GM12878 (cell line): ENCODE data around the gene ANXA9. TPM values are rescaled to one million over a fixed set of nuclear protein-coding genes. Genes with fewer than 3 reads are reported as not detected.

Experiments
- HSF1 ChIP-seq: fragments of 150-350 bp; IDR thresholded peaks from 2 replicates; pipeline ENCODE4 v1.6.1; 2014; ENCODE audit warnings: mild to moderate bottlenecking, low read depth, low read length
- IKZF2 ChIP-seq, 2 experiments: fragments of 450-650 bp; IDR thresholded peaks; 2 replicates each; pipeline ENCODE4 v1.6.1; 2017; ENCODE audit warnings: mild to moderate bottlenecking in 2 of 2, moderate library complexity in 2 of 2
- SPI1 ChIP-seq: IDR thresholded peaks from 2 replicates; pipeline ENCODE4 v1.6.1; 2011; ENCODE audit warnings: low read depth, mild to moderate bottlenecking, low read length, moderate library complexity, borderline replicate concordance; ENCODE audit not compliant: insufficient read depth
- ZNF592 ChIP-seq: fragments of 450-650 bp; IDR thresholded peaks from 2 replicates; pipeline ENCODE4 v1.6.1; 2017; ENCODE audit warnings: mild to moderate bottlenecking, moderate library complexity
- polyA plus RNA-seq, 11 experiments: library from polyadenylated mRNA; depleted of rRNA in 4 of 11; unstranded in 6 of 11; stranded (reverse) in 5 of 11; fragments of >200 nt; fragmentation: Nextera tagmentation in 4 of 11; fragmentation: Illumina TruSeq in 1 of 11; extraction: Ambion mirVana in 4 of 11; extraction: Trizol in 1 of 11; gene quantifications; 1 replicate in 1 of 11; 2 replicates in 10 of 11; pipeline versions ENCODE4 v1.2.1 to v1.2.3, GENCODE V29; 2011 to 2016; ENCODE audit warnings: inconsistent platforms in 2 of 11, missing spikeins in 2 of 11, low read depth in 1 of 11
- total RNA-seq, 4 experiments: library from RNA; depleted of rRNA in 3 of 4; stranded (reverse); fragments of >200 nt in 3 of 4; fragmentation: Illumina TruSeq in 1 of 4; extraction: Trizol in 1 of 4; gene quantifications; 2 replicates each; pipeline versions ENCODE4 v1.2.1 to v1.2.3, GENCODE V29; 2013 to 2021
- TF ChIP-seq, protein P1 (sequence below): fragments of 450-650 bp; IDR thresholded peaks from 2 replicates; pipeline ENCODE4 v1.6.1; 2017; ENCODE audit warnings: low read depth, mild to moderate bottlenecking, moderate library complexity
- TF ChIP-seq, protein P2 (sequence below): fragments of 450-650 bp; formaldehyde crosslinking; IDR thresholded peaks from 2 replicates; pipeline ENCODE4 v1.4.0; 2022; ENCODE audit warnings: mild to moderate bottlenecking, moderate library complexity
- TF ChIP-seq, protein P3 (sequence below): fragments of 450-650 bp; IDR thresholded peaks from 2 replicates; pipeline ENCODE4 v1.6.1; 2017; ENCODE audit warnings: mild to moderate bottlenecking
- TF ChIP-seq, protein P4 (sequence below): IDR thresholded peaks from 2 replicates; pipeline ENCODE4 v1.6.1; 2012; ENCODE audit warnings: low read depth, low read length, improper control_type of control experiment
- TF ChIP-seq, protein P5 (sequence below): IDR thresholded peaks from 2 replicates; pipeline ENCODE4 v1.6.1; 2011; ENCODE audit warnings: borderline replicate concordance, low read depth, mild to moderate bottlenecking, moderate library complexity, mixed read lengths, low read length; ENCODE audit not compliant: insufficient read depth; ENCODE audit errors: extremely low read length

The ANXA9 gene
- total and polyA plus RNA-seq, 10 of the 15 experiments (the other 5 are each of a cell fraction or from before 2014, with no cell fraction given): 0.04 to 0.43 (median 0.18) TPM; not detected in 4

DNA sequence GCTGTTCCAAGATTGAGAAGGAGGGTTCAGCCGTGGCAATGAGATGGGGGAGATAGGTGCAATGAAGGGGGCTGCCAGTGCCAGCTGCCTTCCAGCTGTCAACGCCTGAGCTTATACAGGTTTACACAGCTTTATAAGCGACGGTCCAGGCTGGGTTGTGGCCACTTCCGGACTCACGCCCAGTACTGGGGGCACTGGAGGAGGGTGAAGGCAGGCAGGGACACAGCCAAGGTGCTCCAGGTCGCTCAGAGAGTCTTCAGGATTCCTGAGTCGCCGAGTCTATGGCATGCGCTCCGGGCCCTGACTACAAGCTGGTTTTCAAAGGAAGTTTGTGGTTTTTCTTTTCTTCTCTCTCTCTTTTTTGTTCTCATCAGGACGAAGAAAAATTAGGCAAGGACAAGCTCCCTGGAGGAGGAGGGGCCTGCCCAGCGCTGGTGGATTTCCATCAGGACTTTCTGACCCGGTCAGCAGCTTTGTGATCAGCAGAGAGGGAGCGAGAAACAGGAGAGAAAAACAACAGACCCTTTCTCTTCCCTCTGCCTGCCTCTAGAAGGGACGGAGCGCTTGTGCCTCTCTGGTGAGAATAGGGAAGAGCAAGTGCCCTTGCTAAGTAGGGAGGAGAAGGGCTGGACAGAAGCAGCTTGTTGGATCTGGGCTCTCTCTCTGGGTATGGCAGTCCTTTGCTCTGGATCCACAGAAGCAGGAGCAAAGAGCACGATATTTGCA, 24.4 kb downstream of the ANXA9 start, which contains the start of gene MINDY1 (continued):
- TF ChIP-seq, protein P1, sequence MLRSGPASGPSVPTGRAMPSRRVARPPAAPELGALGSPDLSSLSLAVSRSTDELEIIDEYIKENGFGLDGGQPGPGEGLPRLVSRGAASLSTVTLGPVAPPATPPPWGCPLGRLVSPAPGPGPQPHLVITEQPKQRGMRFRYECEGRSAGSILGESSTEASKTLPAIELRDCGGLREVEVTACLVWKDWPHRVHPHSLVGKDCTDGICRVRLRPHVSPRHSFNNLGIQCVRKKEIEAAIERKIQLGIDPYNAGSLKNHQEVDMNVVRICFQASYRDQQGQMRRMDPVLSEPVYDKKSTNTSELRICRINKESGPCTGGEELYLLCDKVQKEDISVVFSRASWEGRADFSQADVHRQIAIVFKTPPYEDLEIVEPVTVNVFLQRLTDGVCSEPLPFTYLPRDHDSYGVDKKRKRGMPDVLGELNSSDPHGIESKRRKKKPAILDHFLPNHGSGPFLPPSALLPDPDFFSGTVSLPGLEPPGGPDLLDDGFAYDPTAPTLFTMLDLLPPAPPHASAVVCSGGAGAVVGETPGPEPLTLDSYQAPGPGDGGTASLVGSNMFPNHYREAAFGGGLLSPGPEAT: 0 out of 2 replicates have a peak, but pooled peaks have one; percentile 21
- TF ChIP-seq, protein P2, sequence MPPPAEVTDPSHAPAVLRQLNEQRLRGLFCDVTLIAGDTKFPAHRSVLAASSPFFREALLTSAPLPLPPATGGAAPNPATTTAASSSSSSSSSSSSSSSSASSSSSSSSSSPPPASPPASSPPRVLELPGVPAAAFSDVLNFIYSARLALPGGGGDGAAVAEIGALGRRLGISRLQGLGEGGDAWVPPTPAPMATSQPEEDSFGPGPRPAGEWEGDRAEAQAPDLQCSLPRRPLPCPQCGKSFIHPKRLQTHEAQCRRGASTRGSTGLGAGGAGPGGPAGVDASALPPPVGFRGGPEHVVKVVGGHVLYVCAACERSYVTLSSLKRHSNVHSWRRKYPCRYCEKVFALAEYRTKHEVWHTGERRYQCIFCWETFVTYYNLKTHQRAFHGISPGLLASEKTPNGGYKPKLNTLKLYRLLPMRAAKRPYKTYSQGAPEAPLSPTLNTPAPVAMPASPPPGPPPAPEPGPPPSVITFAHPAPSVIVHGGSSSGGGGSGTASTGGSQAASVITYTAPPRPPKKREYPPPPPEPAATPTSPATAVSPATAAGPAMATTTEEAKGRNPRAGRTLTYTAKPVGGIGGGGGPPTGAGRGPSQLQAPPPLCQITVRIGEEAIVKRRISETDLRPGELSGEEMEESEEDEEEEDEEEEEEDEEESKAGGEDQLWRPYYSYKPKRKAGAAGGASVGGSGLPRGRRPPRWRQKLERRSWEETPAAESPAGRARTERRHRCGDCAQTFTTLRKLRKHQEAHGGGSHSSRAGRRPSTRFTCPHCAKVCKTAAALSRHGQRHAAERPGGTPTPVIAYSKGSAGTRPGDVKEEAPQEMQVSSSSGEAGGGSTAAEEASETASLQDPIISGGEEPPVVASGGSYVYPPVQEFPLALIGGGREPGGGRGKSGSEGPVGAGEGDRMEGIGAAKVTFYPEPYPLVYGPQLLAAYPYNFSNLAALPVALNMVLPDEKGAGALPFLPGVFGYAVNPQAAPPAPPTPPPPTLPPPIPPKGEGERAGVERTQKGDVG: no peak
- TF ChIP-seq, protein P3, sequence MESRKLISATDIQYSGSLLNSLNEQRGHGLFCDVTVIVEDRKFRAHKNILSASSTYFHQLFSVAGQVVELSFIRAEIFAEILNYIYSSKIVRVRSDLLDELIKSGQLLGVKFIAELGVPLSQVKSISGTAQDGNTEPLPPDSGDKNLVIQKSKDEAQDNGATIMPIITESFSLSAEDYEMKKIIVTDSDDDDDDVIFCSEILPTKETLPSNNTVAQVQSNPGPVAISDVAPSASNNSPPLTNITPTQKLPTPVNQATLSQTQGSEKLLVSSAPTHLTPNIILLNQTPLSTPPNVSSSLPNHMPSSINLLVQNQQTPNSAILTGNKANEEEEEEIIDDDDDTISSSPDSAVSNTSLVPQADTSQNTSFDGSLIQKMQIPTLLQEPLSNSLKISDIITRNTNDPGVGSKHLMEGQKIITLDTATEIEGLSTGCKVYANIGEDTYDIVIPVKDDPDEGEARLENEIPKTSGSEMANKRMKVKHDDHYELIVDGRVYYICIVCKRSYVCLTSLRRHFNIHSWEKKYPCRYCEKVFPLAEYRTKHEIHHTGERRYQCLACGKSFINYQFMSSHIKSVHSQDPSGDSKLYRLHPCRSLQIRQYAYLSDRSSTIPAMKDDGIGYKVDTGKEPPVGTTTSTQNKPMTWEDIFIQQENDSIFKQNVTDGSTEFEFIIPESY: no peak
- TF ChIP-seq IKZF2 (IDR thresholded peaks at IDR 0.05) (peak; percentile 55 to 64), SPI1 (peak; percentile 24; the same call in 1 of the 2 replicates), HSF1 (no peak), ZNF592 (no peak)
- TF ChIP-seq, protein P4, sequence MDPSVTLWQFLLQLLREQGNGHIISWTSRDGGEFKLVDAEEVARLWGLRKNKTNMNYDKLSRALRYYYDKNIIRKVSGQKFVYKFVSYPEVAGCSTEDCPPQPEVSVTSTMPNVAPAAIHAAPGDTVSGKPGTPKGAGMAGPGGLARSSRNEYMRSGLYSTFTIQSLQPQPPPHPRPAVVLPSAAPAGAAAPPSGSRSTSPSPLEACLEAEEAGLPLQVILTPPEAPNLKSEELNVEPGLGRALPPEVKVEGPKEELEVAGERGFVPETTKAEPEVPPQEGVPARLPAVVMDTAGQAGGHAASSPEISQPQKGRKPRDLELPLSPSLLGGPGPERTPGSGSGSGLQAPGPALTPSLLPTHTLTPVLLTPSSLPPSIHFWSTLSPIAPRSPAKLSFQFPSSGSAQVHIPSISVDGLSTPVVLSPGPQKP: no peak
- TF ChIP-seq, protein P5, sequence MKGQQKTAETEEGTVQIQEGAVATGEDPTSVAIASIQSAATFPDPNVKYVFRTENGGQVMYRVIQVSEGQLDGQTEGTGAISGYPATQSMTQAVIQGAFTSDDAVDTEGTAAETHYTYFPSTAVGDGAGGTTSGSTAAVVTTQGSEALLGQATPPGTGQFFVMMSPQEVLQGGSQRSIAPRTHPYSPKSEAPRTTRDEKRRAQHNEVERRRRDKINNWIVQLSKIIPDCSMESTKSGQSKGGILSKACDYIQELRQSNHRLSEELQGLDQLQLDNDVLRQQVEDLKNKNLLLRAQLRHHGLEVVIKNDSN: no peak
